ENCODE data around the gene POLK. TPM values are rescaled to one million over a fixed set of nuclear protein-coding genes. Genes with fewer than 3 reads are reported as not detected.

Gene POLK
- polyA plus RNA-seq, 1 of the 3 experiments (the other 2 are of a cell fraction): 5.5 TPM

- Histone ChIP-seq H3K4me1 (ENCODE audit: control insufficient read depth in 1 of 2, insufficient read depth in 2 of 2, low read depth in 1 of 2, low read length in 1 of 2) (no peaks in the 10 kb centered on the region), H3K27ac (ENCODE audit: low read depth in 2 of 2, low read length in 1 of 2) (no peak overlapping the region), H3K4me3 (ENCODE audit: low read depth in 2 of 2, low read length in 1 of 2) (no peak overlapping the region), H3K9ac (no peak overlapping the region), H3K9me3 (no peaks in the 10 kb centered on the region), H3K79me2 (ENCODE audit: insufficient read depth) (no peaks in the 10 kb centered on the region), H3K27me3 (ENCODE audit: insufficient read depth) (no peaks in the 10 kb centered on the region), H4K20me1 (ENCODE audit: insufficient read depth) (no peaks in the 10 kb centered on the region), H3K4me2 (no peak overlapping the region), H3K9me2 (no peaks in the 10 kb centered on the region), H2AFZ (ENCODE audit: low read depth) (no peak overlapping the region), H3K36me3 (replicated peaks in 1 of 2; ENCODE audit: control insufficient read depth in 1 of 2, insufficient read depth in 2 of 2, low read length in 1 of 2) (no peaks in the 10 kb centered on the region), H3F3A (replicated peaks; ENCODE audit: insufficient read depth) (no peaks in the 10 kb centered on the region)
- 79% methylated on average over 4 of the region's 4 CpGs for WGBS (ENCODE audit: low lambda C conversion rate)
- CTCF ChIA-PET: no interaction called here
- POLR2A ChIA-PET: no interaction called here
- DNase-seq: no peak
- TF ChIP-seq MAX (IDR thresholded peaks at IDR 0.05; ENCODE audit: low read depth) (no peak), EP300 (IDR thresholded peaks at IDR 0.05; ENCODE audit: borderline replicate concordance in 1 of 2, low read depth in 1 of 2, low read length in 1 of 2) (no peak), GATA2 (CRISPR knock-in tag; IDR thresholded peaks at IDR 0.05) (no peak), ELF1 (IDR thresholded peaks at IDR 0.05) (no peak), SMC3 (IDR thresholded peaks at IDR 0.05; ENCODE audit: low read depth, low read length) (no peak), RFX5 (IDR thresholded peaks at IDR 0.05; ENCODE audit: low read length) (no peak), TAF1 (IDR thresholded peaks at IDR 0.05; ENCODE audit: borderline replicate concordance, low read depth, low read length) (no peak), MXI1 (IDR thresholded peaks at IDR 0.05; ENCODE audit: low read depth, low read length) (no peak), YY1 (IDR thresholded peaks at IDR 0.05; ENCODE audit: low read depth) (no peak), CHD2 (IDR thresholded peaks at IDR 0.05; ENCODE audit: low read length, partially characterized antibody) (no peak), NRF1 (IDR thresholded peaks at IDR 0.05; ENCODE audit: low read depth, low read length) (no peak), MEF2A (IDR thresholded peaks at IDR 0.05; ENCODE audit: borderline replicate concordance, low read depth) (no peak), FOXM1 (IDR thresholded peaks at IDR 0.05; ENCODE audit: low read depth) (no peak), TCF12 (IDR thresholded peaks at IDR 0.05) (no peak), RXRA (IDR thresholded peaks at IDR 0.05; ENCODE audit: borderline replicate concordance, low read depth) (no peak), RCOR1 (IDR thresholded peaks at IDR 0.05; ENCODE audit: low read length) (no peak)
- TF ChIP-seq, protein P1, sequence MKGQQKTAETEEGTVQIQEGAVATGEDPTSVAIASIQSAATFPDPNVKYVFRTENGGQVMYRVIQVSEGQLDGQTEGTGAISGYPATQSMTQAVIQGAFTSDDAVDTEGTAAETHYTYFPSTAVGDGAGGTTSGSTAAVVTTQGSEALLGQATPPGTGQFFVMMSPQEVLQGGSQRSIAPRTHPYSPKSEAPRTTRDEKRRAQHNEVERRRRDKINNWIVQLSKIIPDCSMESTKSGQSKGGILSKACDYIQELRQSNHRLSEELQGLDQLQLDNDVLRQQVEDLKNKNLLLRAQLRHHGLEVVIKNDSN (IDR thresholded peaks at IDR 0.05; ENCODE audit: borderline replicate concordance, low read depth): no peak
- TF ChIP-seq, protein P2, sequence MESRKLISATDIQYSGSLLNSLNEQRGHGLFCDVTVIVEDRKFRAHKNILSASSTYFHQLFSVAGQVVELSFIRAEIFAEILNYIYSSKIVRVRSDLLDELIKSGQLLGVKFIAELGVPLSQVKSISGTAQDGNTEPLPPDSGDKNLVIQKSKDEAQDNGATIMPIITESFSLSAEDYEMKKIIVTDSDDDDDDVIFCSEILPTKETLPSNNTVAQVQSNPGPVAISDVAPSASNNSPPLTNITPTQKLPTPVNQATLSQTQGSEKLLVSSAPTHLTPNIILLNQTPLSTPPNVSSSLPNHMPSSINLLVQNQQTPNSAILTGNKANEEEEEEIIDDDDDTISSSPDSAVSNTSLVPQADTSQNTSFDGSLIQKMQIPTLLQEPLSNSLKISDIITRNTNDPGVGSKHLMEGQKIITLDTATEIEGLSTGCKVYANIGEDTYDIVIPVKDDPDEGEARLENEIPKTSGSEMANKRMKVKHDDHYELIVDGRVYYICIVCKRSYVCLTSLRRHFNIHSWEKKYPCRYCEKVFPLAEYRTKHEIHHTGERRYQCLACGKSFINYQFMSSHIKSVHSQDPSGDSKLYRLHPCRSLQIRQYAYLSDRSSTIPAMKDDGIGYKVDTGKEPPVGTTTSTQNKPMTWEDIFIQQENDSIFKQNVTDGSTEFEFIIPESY (IDR thresholded peaks at IDR 0.05; ENCODE audit: borderline replicate concordance, low read depth): no peak
Measured at GRCh38 chr5:75622564-75622963, 110.9 kb downstream of the POLK start.

- Histone ChIP-seq H3K4me1 (ENCODE audit: control insufficient read depth in 1 of 2, insufficient read depth in 2 of 2, low read depth in 1 of 2, low read length in 1 of 2) (no peaks in the 10 kb centered on the region), H3K36me3 (replicated peaks in 1 of 2; ENCODE audit: control insufficient read depth in 1 of 2, insufficient read depth in 2 of 2, low read length in 1 of 2) (no peaks in the 10 kb centered on the region), H3K79me2 (ENCODE audit: insufficient read depth) (no peaks in the 10 kb centered on the region), H3K9me3 (no peaks in the 10 kb centered on the region), H3K4me2 (no peak overlapping the region), H4K20me1 (ENCODE audit: insufficient read depth) (no peaks in the 10 kb centered on the region), H3K27me3 (ENCODE audit: insufficient read depth) (no peaks in the 10 kb centered on the region), H3F3A (replicated peaks; ENCODE audit: insufficient read depth) (no peaks in the 10 kb centered on the region), H2AFZ (ENCODE audit: low read depth) (no peak overlapping the region), H3K9me2 (no peaks in the 10 kb centered on the region), H3K9ac (no peak overlapping the region), H3K4me3 (ENCODE audit: low read depth in 2 of 2, low read length in 1 of 2) (no peak overlapping the region), H3K27ac (ENCODE audit: low read depth in 2 of 2, low read length in 1 of 2) (no peak overlapping the region)
- TF ChIP-seq MAX (IDR thresholded peaks at IDR 0.05; ENCODE audit: low read depth): no peak
- TF ChIP-seq FOXJ3 (CRISPR knock-in tag; IDR thresholded peaks at IDR 0.05): no peak
- TF ChIP-seq, protein P1 (IDR thresholded peaks at IDR 0.05; ENCODE audit: borderline replicate concordance, low read depth): no peak
- TF ChIP-seq SIN3A (IDR thresholded peaks at IDR 0.05; ENCODE audit: borderline replicate concordance, low read depth, low read length): no peak
- no peak for TF ChIP-seq USF2 (IDR thresholded peaks at IDR 0.05; ENCODE audit: borderline replicate concordance, low read depth, low read length)
- no peak for TF ChIP-seq RFX5 (IDR thresholded peaks at IDR 0.05; ENCODE audit: low read length)
- TF ChIP-seq, protein P3, sequence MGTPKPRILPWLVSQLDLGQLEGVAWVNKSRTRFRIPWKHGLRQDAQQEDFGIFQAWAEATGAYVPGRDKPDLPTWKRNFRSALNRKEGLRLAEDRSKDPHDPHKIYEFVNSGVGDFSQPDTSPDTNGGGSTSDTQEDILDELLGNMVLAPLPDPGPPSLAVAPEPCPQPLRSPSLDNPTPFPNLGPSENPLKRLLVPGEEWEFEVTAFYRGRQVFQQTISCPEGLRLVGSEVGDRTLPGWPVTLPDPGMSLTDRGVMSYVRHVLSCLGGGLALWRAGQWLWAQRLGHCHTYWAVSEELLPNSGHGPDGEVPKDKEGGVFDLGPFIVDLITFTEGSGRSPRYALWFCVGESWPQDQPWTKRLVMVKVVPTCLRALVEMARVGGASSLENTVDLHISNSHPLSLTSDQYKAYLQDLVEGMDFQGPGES (IDR thresholded peaks at IDR 0.05; ENCODE audit: low read depth, low read length): no peak
- TF ChIP-seq NFIC (IDR thresholded peaks at IDR 0.05; ENCODE audit: borderline replicate concordance): no peak
- TF ChIP-seq FOSL2 (IDR thresholded peaks at IDR 0.05; ENCODE audit: borderline replicate concordance, low read depth): no peak
- DNase-seq: no peak
- ChIA-PET CTCF (no interaction called here), POLR2A (no interaction called here)
Measured at GRCh38 chr5:75623846-75624245, 112.2 kb downstream of the POLK start.
